GM12864 (cell line): ENCODE data around the gene CD101.

Source experiments
- DNase-seq: peaks from one replicate; pipeline ENCODE4 v3.0.0-alpha.2; 2011; ENCODE audit warnings: low read depth
- H3K4me3 ChIP-seq: 2 replicates; pipeline ENCODE4 v1.5.1; 2011; ENCODE audit warnings: mild to moderate bottlenecking, low read depth, low read length, control low read depth
- CTCF ChIP-seq: IDR thresholded peaks from 2 replicates; pipeline ENCODE4 v1.5.1; 2011; ENCODE audit warnings: low read depth, mild to moderate bottlenecking, moderate library complexity, low read length, control low read depth, inconsistent platforms; ENCODE audit errors: missing control alignments

The CD101 gene

DNA sequence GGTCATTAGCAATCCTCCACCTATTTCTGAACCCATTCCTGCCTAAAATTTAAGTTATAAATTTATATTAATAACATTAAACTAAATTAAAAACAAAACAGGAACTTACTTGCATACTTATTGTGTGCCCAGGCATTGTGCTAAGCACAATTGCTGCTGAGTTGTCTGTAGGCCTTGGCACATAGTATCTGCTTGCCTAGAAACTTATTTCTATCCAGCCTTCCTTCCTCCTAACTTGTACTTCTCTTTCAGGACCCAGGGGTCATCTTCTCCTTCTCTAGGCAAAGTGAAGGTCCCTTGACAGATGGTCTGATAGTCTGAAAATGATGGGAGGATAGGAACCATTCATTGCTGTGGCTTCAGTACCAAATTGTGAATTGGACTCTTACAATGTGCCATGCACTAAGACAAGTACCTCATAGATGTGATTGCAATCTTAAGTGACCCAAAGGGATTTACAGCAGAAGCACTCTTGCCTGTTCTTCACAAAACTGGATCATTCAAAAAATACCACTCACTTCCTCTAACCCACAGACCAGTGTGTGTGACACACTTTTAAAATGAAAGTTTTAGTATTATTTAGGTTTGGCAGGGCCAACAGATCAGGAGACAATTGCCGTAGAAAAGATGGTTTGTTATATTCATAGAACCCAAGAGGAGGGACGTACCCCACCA is 10.3 kb upstream of the CD101 start:
- TF ChIP-seq CTCF: no peak
- DNase-seq: no peak
- H3K4me3 ChIP-seq: no peak overlapping the region

DNA sequence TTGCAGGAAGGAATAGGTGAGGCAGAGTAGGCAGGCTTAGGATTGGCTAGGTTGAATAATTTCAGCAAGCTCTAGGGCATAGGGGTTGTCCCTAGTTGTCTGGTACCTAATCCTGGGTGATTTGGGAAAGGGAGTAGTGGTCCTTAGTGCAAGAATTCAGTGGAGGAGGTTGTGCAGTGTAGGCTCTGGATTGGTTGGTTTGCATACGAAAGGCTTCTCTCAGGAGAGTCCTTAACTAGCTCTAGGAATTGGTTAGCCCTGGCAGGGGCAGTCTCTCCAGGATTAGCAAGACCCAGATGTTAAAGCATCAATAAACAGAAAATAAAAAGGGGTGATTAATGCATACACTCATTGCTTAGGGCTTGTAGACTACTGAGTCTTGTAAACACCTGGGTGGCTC is 9.6 kb upstream of the CD101 start:
- TF ChIP-seq CTCF: no peak
- H3K4me3 ChIP-seq: no peak overlapping the region
- no peak for DNase-seq

- TF ChIP-seq CTCF: no peak
- no peak for DNase-seq
- no peak overlapping the region for H3K4me3 ChIP-seq
Measured at GRCh38 chr1:116993286-116993685, 8.3 kb upstream of the CD101 start.

DNA sequence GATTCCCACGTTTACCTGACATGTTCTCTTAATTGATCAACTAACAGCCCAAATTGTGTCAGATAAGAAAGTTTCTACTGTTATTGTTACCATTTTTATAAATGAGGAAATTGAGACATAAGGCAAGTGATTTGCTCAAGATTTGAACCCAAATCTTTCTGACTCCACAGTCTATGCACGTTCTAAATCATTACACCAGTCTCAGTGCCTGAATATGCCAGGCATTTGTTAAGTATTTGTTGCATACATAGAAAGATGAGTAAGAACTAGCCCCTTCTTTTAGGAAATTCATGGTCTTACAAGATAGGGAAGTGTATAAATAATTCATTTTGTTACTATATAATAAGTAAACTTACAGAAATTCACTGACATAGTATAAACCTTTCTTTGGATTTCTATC is 7.1 kb upstream of the CD101 start:
- no peak overlapping the region for H3K4me3 ChIP-seq
- TF ChIP-seq CTCF: no peak

DNA sequence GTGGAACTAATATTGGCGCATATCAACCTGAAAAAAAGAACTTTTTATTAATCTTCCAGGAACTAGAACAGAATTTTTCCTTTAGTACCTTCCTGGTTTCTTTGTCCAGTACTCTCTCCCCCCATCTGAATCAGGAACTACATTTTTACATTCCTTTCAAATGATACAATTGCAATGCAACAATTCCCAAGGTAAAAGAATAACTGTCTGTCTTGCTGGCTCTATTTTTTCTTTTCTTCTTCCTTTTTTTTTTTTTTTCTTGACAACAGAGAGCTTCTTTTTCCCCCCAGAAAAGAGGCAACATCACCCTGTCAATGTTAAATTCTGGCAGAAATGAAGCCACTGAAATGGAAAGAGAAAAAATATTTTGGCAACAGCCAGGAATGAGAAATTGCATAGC is 4.5 kb upstream of the CD101 start:
- DNase-seq: no peak
- no peak for TF ChIP-seq CTCF

More for the DNA sequence above, 7.1 kb upstream of the CD101 start:
- DNase-seq: no peak

DNA sequence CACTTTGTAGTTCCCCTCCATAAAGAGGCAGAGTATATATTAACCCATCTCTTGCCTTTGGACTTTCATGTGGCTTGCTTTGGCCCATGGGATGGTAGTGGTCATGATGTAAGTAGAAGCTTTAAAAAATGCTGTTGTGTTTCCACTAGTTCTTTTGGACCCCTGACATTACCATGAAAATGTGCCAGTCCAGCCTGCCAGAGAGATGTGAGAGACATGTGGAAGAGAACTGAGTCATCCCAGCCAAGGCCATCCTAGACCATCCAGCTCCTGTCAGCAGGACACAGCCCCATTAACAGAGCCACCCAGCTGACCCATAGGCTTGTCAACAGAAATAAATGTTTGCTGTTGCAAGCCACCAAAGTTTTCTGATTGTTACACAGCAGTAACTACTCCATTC is 3.9 kb upstream of the CD101 start:
- no peak overlapping the region for H3K4me3 ChIP-seq
- no peak for DNase-seq
- TF ChIP-seq CTCF: no peak

More for the DNA sequence above, 4.5 kb upstream of the CD101 start:
- no peak overlapping the region for H3K4me3 ChIP-seq

GRCh38 chr1:116999596-116999995 is 2.0 kb upstream of the CD101 start:
- DNase-seq: no peak
- H3K4me3 ChIP-seq: no peak overlapping the region
- TF ChIP-seq CTCF: no peak
